Thoracic aorta (tissue), 2 donors: ENCODE measurements around the gene TLX3. TPM values are rescaled to one million over a fixed set of nuclear protein-coding genes. Genes with fewer than 3 reads are reported as not detected.
"Not testable (repeated sequence)": the region's sequence is repeated elsewhere in the genome, so short reads cannot be mapped to it uniquely, and the experiment has no call there.

Source experiments
- ATAC-seq: fragments of 150-250 bp; one replicate; pipeline ENCODE4 v1.8.0; 2017; ENCODE audit warnings: low read depth; ENCODE audit not compliant: insufficient number of reproducible peaks, low FRiP score
- DNase-seq: peaks from one replicate; pipeline ENCODE4 v3.0.0-alpha.2; 2020; ENCODE audit warnings: low spot score
- H3K27ac ChIP-seq, 2 donors: fragments of 200-600 bp; sonication (generic); 1 replicate in 1 of 2; 2 replicates in 1 of 2; pipeline ENCODE4 v1.5.1; 2016; ENCODE audit warnings: mild to moderate bottlenecking in 2 of 2, moderate library complexity in 2 of 2
- H3K27me3 ChIP-seq: fragments of 200-600 bp; sonication (generic); replicated peaks from 2 replicates; pipeline ENCODE4 v1.6.0; 2016; ENCODE audit warnings: mild to moderate bottlenecking; ENCODE audit not compliant: insufficient read depth
- H3K36me3 ChIP-seq: fragments of 200-600 bp; sonication (generic); one replicate; pipeline ENCODE4 v1.5.1; 2016
- H3K4me1 ChIP-seq, 2 donors: fragments of 200-600 bp; sonication (generic); 1 replicate in 1 of 2; 2 replicates in 1 of 2; pipeline versions ENCODE4 v1.5.1 to v1.6.0; 2016; ENCODE audit warnings: low read depth in 2 of 2, mild to moderate bottlenecking in 1 of 2; ENCODE audit not compliant: control insufficient read depth in 1 of 2
- H3K4me3 ChIP-seq: fragments of 200-600 bp; sonication (generic); 2 replicates; pipeline ENCODE4 v1.5.1; 2016; ENCODE audit warnings: mild to moderate bottlenecking
- H3K9me3 ChIP-seq: fragments of 200-600 bp; sonication (generic); 2 replicates; pipeline ENCODE4 v1.5.1; 2016
- total RNA-seq, 2 donors: library from RNA; depleted of rRNA; stranded (reverse); fragments of >200 nt; gene quantifications; one replicate each; pipeline versions ENCODE4 v1.1.0 to v1.2.3, GENCODE V29; 2016
- TF ChIP-seq, protein P1 (sequence below): fragments of 200-600 bp; sonication (generic); IDR thresholded peaks from one replicate; pipeline ENCODE4 v1.5.1; 2019; ENCODE audit warnings: antibody characterized with exemption

TLX3 gene
- total RNA-seq, 2 donors from 2014 or later: not detected

GRCh38 chr5:171295299-171295698, 13.7 kb upstream of the TLX3 start:
- H3K27ac ChIP-seq: no peak overlapping the region
- H3K36me3 ChIP-seq: no peaks in the 10 kb centered on the region
- H3K9me3 ChIP-seq: no peaks in the 10 kb centered on the region
- H3K27me3 ChIP-seq: no peaks in the 10 kb centered on the region
- DNase-seq (no peak), ATAC-seq (no peak)
- TF ChIP-seq, protein P1, sequence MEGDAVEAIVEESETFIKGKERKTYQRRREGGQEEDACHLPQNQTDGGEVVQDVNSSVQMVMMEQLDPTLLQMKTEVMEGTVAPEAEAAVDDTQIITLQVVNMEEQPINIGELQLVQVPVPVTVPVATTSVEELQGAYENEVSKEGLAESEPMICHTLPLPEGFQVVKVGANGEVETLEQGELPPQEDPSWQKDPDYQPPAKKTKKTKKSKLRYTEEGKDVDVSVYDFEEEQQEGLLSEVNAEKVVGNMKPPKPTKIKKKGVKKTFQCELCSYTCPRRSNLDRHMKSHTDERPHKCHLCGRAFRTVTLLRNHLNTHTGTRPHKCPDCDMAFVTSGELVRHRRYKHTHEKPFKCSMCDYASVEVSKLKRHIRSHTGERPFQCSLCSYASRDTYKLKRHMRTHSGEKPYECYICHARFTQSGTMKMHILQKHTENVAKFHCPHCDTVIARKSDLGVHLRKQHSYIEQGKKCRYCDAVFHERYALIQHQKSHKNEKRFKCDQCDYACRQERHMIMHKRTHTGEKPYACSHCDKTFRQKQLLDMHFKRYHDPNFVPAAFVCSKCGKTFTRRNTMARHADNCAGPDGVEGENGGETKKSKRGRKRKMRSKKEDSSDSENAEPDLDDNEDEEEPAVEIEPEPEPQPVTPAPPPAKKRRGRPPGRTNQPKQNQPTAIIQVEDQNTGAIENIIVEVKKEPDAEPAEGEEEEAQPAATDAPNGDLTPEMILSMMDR: no peak
- H3K4me3 ChIP-seq: no peak overlapping the region
- no peaks in the 10 kb centered on the region for H3K4me1 ChIP-seq

DNA sequence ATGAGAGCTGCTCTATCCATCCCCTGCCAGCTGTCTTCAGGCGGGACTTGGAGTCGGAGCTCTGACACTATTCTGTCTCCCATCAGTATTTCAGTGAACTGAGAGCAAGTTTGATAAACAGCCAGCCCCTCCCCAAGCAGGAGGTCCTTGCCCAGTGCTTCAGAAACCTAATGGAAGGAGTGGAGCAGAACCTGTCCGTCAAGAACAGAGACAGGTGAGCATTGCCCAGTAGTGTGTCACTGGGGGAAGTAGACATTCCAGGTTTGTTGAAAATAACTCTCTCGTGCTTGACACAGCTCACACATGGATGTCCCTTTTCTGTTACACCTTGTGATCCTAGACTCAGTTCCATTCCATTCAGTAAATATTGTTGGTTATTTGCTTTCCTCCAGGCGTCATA, 13.2 kb upstream of the TLX3 start:
- H3K4me3 ChIP-seq: no peak overlapping the region
- TF ChIP-seq, protein P1: no peak
- H3K9me3 ChIP-seq: no peaks in the 10 kb centered on the region
- no peaks in the 10 kb centered on the region for H3K27me3 ChIP-seq
- H3K4me1 ChIP-seq: no peaks in the 10 kb centered on the region
- no peaks in the 10 kb centered on the region for H3K36me3 ChIP-seq
- DNase-seq (no peak), ATAC-seq (no peak)
- no peak overlapping the region for H3K27ac ChIP-seq

GRCh38 chr5:171297941-171298340, 11.1 kb upstream of the TLX3 start:
- not testable (repeated sequence) for H3K27me3 ChIP-seq, H3K4me1 ChIP-seq, H3K27ac ChIP-seq, H3K36me3 ChIP-seq, ATAC-seq, H3K4me3 ChIP-seq, DNase-seq, H3K9me3 ChIP-seq

GRCh38 chr5:171299228-171299627, 9.8 kb upstream of the TLX3 start:
- TF ChIP-seq, protein P1: no peak
- H3K36me3 ChIP-seq: no peaks in the 10 kb centered on the region
- H3K4me3 ChIP-seq: no peak overlapping the region
- no peak overlapping the region for H3K27ac ChIP-seq
- H3K4me1 ChIP-seq: no peaks in the 10 kb centered on the region
- no peaks in the 10 kb centered on the region for H3K27me3 ChIP-seq
- H3K9me3 ChIP-seq: no peaks in the 10 kb centered on the region
- ATAC-seq (no peak), DNase-seq (no peak)

- no peaks in the 10 kb centered on the region for H3K36me3 ChIP-seq
Measured at GRCh38 chr5:171299851-171300250, 9.2 kb upstream of the TLX3 start.

DNA sequence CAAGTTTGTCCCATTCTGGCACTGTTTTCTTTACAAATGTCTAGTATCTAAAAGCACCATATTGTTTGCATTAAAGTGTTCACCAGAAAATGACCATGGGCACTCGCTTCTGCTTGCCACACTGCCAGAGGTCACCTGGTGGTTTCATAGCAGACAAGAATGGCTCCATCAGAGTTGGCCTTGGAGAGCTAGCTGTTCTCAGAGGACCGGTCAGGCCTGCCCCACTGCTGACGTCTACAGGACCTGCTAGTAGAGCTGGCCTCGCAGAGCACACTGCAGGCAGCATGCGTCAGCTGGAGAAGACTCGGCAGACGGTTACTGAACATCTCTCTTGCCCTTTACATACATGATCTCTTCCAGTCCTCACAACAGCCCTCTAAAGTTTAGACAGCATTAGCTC, 8.7 kb upstream of the TLX3 start:
- H3K9me3 ChIP-seq: no peaks in the 10 kb centered on the region
- H3K4me3 ChIP-seq: no peak overlapping the region
- no peaks in the 10 kb centered on the region for H3K27me3 ChIP-seq
- ATAC-seq: no peak
- TF ChIP-seq, protein P1: no peak
- DNase-seq: no peak
- H3K4me1 ChIP-seq: no peaks in the 10 kb centered on the region
- H3K36me3 ChIP-seq: no peaks in the 10 kb centered on the region
- no peak overlapping the region for H3K27ac ChIP-seq

More at GRCh38 chr5:171299851-171300250, 9.2 kb upstream of the TLX3 start:
- DNase-seq: no peak
- Histone ChIP-seq H3K9me3 (no peaks in the 10 kb centered on the region), H3K27ac (no peak overlapping the region), H3K4me3 (no peak overlapping the region), H3K4me1 (no peaks in the 10 kb centered on the region), H3K27me3 (no peaks in the 10 kb centered on the region)
- ATAC-seq: no peak
- TF ChIP-seq, protein P1: no peak
